ENCODE measurements around the gene CISTR. TPM values are rescaled to one million over a fixed set of nuclear protein-coding genes. Genes with fewer than 3 reads are reported as not detected.

CISTR gene
- polyA plus RNA-seq, 1 experiment, result not detected

DNA sequence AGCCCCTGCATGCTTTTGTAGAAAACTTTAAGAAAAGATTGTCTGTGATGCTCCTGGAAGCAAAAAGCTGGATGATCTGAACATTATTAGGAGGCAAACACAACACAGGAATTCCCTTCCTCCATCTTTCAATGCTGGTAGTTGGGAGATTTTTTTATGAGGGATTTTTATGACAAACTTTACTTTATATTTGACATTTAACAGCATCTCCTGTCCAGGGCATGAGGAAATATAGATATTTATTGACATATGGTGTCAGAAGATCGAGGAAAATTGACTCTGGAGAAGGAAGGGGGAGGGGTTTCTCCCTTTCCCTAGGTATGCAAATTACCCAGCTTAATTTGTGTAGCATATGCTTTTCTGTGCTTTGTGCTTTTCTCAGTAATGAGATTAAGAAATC, 37.8 kb upstream of the CISTR start:
- POLR2A ChIA-PET, result no interaction called here
- CTCF ChIA-PET, result no interaction called here

DNA sequence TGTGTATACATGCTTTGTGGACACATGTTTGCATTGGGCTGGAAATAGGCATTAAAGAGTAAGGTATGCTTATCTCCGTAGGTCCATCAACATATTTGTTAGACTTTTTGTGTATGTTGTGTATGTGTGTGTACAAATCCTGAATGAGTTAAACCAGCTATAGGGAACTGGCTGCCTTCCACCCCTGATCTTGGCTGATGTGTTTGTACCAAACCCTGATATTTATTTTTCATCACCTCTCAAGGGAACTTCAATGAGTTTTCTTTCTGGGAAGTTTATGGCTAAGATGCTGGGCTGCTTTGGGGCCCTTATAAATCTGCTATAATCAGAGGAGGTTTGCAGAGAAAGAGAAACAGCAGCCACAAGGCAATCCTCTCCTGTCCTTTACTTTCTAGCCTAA, 37.1 kb upstream of the CISTR start:
- H3K4me3 ChIP-seq (ENCODE audit: low read depth, low read length), result no peak overlapping the region
- ChIA-PET POLR2A (no interaction called here), CTCF (interaction anchor here (1.4 kb wide), 1 partner anchor 42 kb away, joined by 4 read pairs; no protein-coding TSS in a partner anchor)
- H3K27ac ChIP-seq (ENCODE audit: low read depth, low read length), result no peak overlapping the region
- TF ChIP-seq, protein P1, sequence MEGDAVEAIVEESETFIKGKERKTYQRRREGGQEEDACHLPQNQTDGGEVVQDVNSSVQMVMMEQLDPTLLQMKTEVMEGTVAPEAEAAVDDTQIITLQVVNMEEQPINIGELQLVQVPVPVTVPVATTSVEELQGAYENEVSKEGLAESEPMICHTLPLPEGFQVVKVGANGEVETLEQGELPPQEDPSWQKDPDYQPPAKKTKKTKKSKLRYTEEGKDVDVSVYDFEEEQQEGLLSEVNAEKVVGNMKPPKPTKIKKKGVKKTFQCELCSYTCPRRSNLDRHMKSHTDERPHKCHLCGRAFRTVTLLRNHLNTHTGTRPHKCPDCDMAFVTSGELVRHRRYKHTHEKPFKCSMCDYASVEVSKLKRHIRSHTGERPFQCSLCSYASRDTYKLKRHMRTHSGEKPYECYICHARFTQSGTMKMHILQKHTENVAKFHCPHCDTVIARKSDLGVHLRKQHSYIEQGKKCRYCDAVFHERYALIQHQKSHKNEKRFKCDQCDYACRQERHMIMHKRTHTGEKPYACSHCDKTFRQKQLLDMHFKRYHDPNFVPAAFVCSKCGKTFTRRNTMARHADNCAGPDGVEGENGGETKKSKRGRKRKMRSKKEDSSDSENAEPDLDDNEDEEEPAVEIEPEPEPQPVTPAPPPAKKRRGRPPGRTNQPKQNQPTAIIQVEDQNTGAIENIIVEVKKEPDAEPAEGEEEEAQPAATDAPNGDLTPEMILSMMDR (IDR thresholded peaks at IDR 0.05; ENCODE audit: low read depth, low read length), result no peak
- no peaks in the 10 kb centered on the region; the same call in 1 of the 2 replicates for H3K9me3 ChIP-seq (ENCODE audit: control insufficient read depth, insufficient read depth, low read length)
- peaks cover 45% of the 10 kb centered on the region for H3K27me3 ChIP-seq (ENCODE audit: control insufficient read depth, insufficient read depth, low read length)
- DNase-seq (ENCODE audit: low read depth, low spot score), result no peak

More for the DNA sequence above, 37.8 kb upstream of the CISTR start:
- TF ChIP-seq, protein P1 (IDR thresholded peaks at IDR 0.05; ENCODE audit: low read depth, low read length), result no peak
- DNase-seq (ENCODE audit: low read depth, low spot score), result no peak
- Histone ChIP-seq H3K9me3 (ENCODE audit: control insufficient read depth, insufficient read depth, low read length) (no peaks in the 10 kb centered on the region; the same call in 1 of the 2 replicates), H3K27me3 (ENCODE audit: control insufficient read depth, insufficient read depth, low read length) (peaks cover 43% of the 10 kb centered on the region), H3K27ac (ENCODE audit: low read depth, low read length) (no peak overlapping the region), H3K4me3 (ENCODE audit: low read depth, low read length) (no peak overlapping the region)

DNA sequence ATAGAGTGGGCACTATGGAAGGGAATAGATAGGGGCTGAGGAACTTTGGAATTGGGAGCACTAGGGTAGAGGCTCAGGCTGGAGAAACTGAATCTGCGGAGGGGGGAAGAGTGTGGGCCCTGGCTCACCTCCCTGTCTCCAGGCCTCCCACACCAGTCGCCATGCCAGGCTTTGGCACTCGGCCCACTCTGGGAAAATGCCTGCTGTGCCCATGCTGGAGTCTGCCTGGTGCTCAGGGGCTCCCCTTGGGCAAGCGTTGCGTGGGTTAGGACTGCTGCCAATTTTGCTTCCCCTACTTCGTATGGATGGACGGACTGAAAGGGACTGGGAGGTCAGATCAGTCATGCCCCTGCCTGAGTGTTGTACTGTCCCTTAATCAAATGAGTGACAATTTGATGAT, 34.6 kb upstream of the CISTR start:
- TF ChIP-seq, protein P1 (IDR thresholded peaks at IDR 0.05; ENCODE audit: low read depth, low read length), result no peak
- Histone ChIP-seq H3K9me3 (ENCODE audit: control insufficient read depth, insufficient read depth, low read length) (no peaks in the 10 kb centered on the region; the same call in 1 of the 2 replicates), H3K4me3 (ENCODE audit: low read depth, low read length) (no peak overlapping the region), H3K27ac (ENCODE audit: low read depth, low read length) (no peak overlapping the region), H3K27me3 (ENCODE audit: control insufficient read depth, insufficient read depth, low read length) (peaks cover 47% of the 10 kb centered on the region)
- ChIA-PET CTCF (no interaction called here), POLR2A (no interaction called here)
- no peak for DNase-seq (ENCODE audit: low read depth, low spot score)

DNA sequence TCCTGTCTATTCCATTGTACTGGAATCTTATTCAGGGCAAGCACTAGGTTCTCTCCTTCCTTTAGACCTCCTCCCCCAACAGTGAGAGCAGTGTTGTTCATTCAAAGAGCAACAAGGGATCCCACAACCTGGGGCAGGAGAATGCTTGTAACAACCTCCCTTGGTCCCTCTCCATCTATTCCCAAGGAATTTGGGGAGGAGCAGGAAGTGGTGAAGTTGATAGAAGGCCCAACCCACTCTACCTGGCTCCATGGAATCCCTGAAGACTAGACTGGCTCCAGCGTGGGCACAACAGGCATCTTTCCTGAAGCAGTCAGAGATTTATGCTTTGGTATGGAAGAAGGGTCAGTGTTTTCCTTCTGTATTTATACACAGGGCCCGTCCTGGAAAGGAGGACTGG, 33.4 kb upstream of the CISTR start:
- H3K27me3 ChIP-seq (ENCODE audit: control insufficient read depth, insufficient read depth, low read length), result peaks cover 47% of the 10 kb centered on the region
- H3K27ac ChIP-seq (ENCODE audit: low read depth, low read length), result no peak overlapping the region
- TF ChIP-seq, protein P1 (IDR thresholded peaks at IDR 0.05; ENCODE audit: low read depth, low read length), result no peak
- CTCF ChIA-PET, result interaction anchor here (0.7 to 0.9 kb wide), 2 partner anchors 39 to 41 kb away, joined by 3 to 8 read pairs; no protein-coding TSS in a partner anchor
- POLR2A ChIA-PET, result no interaction called here
- no peak for DNase-seq (ENCODE audit: low read depth, low spot score)
- H3K9me3 ChIP-seq (ENCODE audit: control insufficient read depth, insufficient read depth, low read length), result no peaks in the 10 kb centered on the region; the same call in 1 of the 2 replicates
- no peak overlapping the region for H3K4me3 ChIP-seq (ENCODE audit: low read depth, low read length)

DNA sequence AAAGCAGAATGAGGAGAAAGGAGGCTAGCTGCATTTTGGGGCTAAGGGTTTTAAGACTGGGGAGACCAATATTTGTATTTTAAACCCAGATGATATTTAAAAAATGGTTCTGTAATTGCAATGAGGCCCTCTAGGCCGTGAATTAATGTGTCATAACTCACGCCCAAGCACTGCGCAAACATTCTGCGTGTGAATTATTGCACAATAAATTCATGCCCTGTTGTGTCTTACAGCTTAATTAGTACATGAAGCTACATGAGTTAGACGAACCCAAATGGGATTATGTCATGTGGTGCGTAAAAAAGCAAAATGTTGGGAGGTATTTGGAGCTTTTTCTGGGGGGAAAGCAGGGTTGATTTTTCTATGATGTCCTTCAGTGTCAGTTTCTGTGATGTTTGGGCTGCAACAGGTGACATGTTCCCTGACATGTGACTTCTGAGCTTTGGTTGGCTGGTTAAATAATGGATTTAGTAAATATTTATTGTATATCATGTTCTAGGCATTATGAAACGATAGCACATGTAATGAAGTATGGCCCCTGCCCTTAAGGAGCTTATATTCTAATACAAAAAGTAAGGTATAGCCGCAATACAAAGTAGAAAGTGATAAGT, 30.4 kb upstream of the CISTR start:
- no peak for DNase-seq (ENCODE audit: low read depth, low spot score)
- no peak overlapping the region for H3K4me3 ChIP-seq (ENCODE audit: low read depth, low read length)
- peaks cover 41% of the 10 kb centered on the region for H3K27me3 ChIP-seq (ENCODE audit: control insufficient read depth, insufficient read depth, low read length)
- POLR2A ChIA-PET, result no interaction called here
- TF ChIP-seq, protein P1 (IDR thresholded peaks at IDR 0.05; ENCODE audit: low read depth, low read length), result no peak
- no peaks in the 10 kb centered on the region; the same call in 1 of the 2 replicates for H3K9me3 ChIP-seq (ENCODE audit: control insufficient read depth, insufficient read depth, low read length)
- CTCF ChIA-PET, result no interaction called here
- H3K27ac ChIP-seq (ENCODE audit: low read depth, low read length), result no peak overlapping the region
